Measurements from ENCODE around the gene ZNRD2. TPM values are rescaled to one million over a fixed set of nuclear protein-coding genes. Genes with fewer than 3 reads are reported as not detected.
A peak's percentile ranks its signal among the peaks of the same experiment; 100 is the strongest.
"Not testable (repeated sequence)": the region's sequence is repeated elsewhere in the genome, so short reads cannot be mapped to it uniquely, and the experiment has no call there.

The ZNRD2 gene, protein sequence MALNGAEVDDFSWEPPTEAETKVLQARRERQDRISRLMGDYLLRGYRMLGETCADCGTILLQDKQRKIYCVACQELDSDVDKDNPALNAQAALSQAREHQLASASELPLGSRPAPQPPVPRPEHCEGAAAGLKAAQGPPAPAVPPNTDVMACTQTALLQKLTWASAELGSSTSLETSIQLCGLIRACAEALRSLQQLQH
- total RNA-seq = 15.9 TPM

- peak; percentile 96 to 98 for DNase-seq (ENCODE audit: low spot score in 2 of 2)
- no peak for FAIRE-seq
These were observed at the start of gene ZNRD2 for GRCh38 chr11:65569973-65570918. Gene ZNRD2 (plus strand): TSS chr11:65570477. CDS start chr11:65570492, 15 bp downstream.

DNA sequence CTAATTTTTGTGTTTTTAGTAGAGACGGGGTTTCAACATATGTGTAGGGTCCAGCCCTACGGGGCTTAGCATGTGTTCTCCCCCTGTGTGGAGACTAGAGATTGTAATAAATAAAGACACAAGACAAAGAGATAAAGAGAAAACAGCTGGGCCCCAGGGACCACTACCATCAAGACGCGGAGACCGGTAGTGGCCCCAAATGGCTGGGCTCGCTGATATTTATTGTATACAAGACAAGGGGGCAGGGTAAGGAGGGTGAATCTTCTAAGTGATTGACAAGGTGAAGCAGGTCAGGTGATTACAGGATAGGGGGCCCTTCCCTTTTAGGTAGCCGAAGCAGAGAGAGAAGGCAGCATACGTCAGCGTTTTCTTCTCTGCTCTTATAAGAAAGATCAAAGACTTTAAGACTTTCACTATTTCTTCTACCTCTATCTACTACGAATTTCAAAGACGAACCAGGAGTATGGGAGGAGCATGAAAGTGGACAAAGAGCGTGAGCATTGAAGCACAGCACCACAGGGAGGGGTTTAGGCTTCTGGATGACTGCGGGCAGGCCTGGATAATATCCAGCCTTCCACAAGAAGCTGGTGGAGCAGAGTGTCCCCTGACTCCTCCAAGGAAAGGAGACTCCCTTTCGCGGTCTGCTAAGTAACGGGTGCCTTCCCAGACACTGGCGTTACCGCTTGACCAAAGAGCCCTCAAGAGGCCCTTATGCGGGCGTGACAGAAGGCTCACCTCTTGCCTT, 48.3 kb upstream of the ZNRD2 start:
- not testable (repeated sequence) for FAIRE-seq; DNase-seq (ENCODE audit: low spot score in 2 of 2)

GRCh38 chr11:65522718-65523630, 47.3 kb upstream of the ZNRD2 start:
- not testable (repeated sequence) for DNase-seq (ENCODE audit: low spot score in 2 of 2); FAIRE-seq

- DNase-seq (ENCODE audit: low spot score in 2 of 2); FAIRE-seq: not testable (repeated sequence)
These were observed 46.7 kb upstream of the ZNRD2 start for GRCh38 chr11:65523631-65523968.

GRCh38 chr11:65524014-65524740, 46.1 kb upstream of the ZNRD2 start:
- FAIRE-seq (no peak), DNase-seq (ENCODE audit: low spot score in 2 of 2) (no peak)

DNA sequence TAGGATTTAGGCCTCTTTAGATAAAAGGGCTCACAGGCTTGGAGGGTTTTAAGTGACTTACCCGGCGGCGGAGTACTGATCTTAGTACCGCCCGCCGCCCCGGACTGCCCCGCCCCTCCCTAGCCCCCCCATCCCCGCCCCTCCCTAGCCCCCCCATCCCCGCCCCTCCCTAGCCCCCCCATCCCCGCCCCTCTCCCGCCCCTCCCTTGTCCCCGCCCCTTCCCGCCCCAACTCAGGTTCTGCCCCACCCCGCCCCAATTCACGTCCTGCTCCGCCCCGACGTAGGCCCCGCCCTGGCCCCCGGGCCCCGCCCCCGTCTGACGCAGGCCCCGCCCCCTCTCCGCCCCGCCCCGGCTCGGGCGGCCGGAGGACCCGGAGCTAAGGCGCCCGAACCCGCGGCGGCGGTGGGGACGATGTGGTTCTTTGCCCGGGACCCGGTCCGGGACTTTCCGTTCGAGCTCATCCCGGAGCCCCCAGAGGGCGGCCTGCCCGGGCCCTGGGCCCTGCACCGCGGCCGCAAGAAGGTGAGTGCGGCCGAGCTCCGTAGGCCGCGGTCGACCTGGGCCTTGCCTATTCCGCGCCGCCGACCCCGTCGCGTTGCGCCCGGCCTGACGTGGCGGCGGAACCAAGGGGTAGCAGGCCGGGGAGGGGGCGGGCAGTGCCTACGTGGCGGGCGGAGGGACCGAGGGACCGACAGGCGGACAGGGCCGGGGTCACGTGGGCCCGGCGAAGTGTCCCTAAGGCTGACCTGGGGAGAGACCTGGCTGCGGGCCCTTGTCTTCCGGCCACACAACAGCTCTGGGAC, 45.3 kb upstream of the ZNRD2 start, which contains the start of gene SCYL1:
SCYL1 (plus strand) TSS at position 343 of the 805 bp plus-strand sequence; CDS start at position 414, 71 bp downstream.
- DNase-seq (ENCODE audit: low spot score in 2 of 2) (peak; percentile 97 to 99), FAIRE-seq (no peak)

GRCh38 chr11:65525546-65526480, 44.5 kb upstream of the ZNRD2 start:
- FAIRE-seq = no peak

DNA sequence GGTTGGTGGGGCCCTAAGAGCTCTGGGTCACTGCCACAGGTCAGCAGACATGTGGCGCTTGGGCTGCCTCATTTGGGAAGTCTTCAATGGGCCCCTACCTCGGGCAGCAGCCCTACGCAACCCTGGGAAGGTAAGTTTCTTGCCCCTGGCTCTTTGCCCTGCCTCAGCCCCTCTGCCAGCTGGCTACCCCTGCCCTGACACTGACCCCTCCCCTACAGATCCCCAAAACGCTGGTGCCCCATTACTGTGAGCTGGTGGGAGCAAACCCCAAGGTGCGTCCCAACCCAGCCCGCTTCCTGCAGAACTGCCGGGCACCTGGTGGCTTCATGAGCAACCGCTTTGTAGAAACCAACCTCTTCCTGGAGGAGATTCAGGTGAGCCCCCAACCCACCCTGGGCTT, 43.5 kb upstream of the ZNRD2 start:
- FAIRE-seq = no peak
- no peak for DNase-seq (ENCODE audit: low spot score in 2 of 2)

More at GRCh38 chr11:65525546-65526480, 44.5 kb upstream of the ZNRD2 start:
- no peak for DNase-seq (ENCODE audit: low spot score in 2 of 2)

- DNase-seq (ENCODE audit: low spot score in 2 of 2) (no peak), FAIRE-seq (no peak)
These were observed 41.4 kb upstream of the ZNRD2 start for GRCh38 chr11:65528819-65529350.

DNA sequence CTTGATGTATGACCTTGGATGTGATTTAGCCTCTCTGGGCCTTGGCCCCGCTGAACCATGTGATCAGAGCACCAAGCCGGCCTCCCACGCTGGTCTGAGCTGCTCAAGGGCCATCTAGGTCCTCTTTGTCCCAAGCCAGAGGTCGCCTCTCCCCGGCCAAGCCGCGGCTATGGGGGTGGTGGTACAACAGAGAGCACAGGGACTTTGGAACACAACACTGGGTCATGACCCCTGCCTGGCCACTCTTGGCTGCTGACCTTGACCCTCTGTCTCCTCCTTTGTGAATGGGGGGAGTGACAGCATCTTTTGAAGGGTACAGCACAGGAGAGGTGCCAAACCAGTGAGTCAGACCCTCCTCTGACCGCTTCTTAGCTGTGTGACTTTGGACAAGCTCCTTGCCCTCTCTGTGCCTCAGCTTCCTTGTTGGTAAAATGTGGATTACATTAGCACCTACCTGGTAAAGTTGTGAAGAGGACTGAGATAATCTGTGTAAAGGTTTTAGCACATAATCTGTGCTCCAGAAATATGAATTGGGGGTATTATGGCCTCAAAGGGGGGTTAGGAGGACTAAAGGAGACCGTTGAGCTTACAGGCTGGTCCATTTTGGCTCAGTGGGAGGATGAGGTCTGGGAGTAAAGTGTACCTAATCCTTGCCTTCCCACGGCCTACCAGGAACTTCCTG, 40.7 kb upstream of the ZNRD2 start:
- DNase-seq (ENCODE audit: low spot score in 2 of 2) = no peak
- no peak for FAIRE-seq

DNA sequence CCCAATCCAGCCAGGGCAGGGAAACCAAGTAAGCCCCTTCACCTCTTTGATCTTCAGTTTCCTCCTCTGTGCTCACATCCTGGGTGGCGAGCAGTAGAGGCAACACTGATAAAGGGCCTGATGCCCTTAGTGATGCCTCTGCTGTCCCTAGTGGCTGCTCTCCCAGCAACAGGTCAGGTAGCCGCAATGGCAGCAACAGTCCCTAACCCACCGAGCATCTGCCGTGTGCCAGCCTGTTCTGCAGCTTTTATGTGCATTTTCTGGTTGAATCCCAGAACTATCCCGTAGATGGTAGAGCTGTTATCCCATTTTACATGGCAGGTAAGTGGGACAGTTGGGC, 40.1 kb upstream of the ZNRD2 start:
- FAIRE-seq = no peak
- DNase-seq (ENCODE audit: low spot score in 2 of 2) = no peak

- FAIRE-seq = no peak
- no peak for DNase-seq (ENCODE audit: low spot score in 2 of 2)
These were observed 37.8 kb upstream of the ZNRD2 start for GRCh38 chr11:65532388-65533064.

GRCh38 chr11:65535102-65535501, 35.2 kb upstream of the ZNRD2 start:
- no peak for DNase-seq (ENCODE audit: low spot score in 2 of 2)
- FAIRE-seq = no peak

- DNase-seq (ENCODE audit: low spot score in 2 of 2) (no peak), FAIRE-seq (no peak)
These were observed 33.6 kb upstream of the ZNRD2 start for GRCh38 chr11:65536412-65537295.

- DNase-seq (ENCODE audit: low spot score in 2 of 2) (no peak), FAIRE-seq (no peak)
These were observed 33.0 kb upstream of the ZNRD2 start for GRCh38 chr11:65537296-65537597.
